GM20000 (cell line): ENCODE data around the gene XRCC4.

ENCODE experiments used
- DNase-seq: peaks from one replicate; pipeline ENCODE4 v3.0.0; 2012; ENCODE audit warnings: low spot score
- CTCF ChIP-seq: IDR thresholded peaks from 2 replicates; pipeline ENCODE4 v1.5.1; 2012; ENCODE audit warnings: mild to moderate bottlenecking, control low read depth; ENCODE audit errors: extremely low read depth, missing control alignments

Gene XRCC4

GRCh38 chr5:83364312-83365299 is 287.3 kb downstream of the XRCC4 start:
- DNase-seq, result peak; percentile 25
- no peak for TF ChIP-seq CTCF

GRCh38 chr5:83368319-83368718 is 291.0 kb downstream of the XRCC4 start:
- TF ChIP-seq CTCF, result no peak
- no peak for DNase-seq

- TF ChIP-seq CTCF, result no peak
- DNase-seq, result no peak
Observed at GRCh38 chr5:83368835-83369234, 291.5 kb downstream of the XRCC4 start.

- DNase-seq, result no peak
- no peak for TF ChIP-seq CTCF
Observed at GRCh38 chr5:83370957-83371356, 293.6 kb downstream of the XRCC4 start.

GRCh38 chr5:83371726-83372125 is 294.4 kb downstream of the XRCC4 start:
- no peak for TF ChIP-seq CTCF

GRCh38 chr5:83374547-83374946 is 297.2 kb downstream of the XRCC4 start:
- no peak for TF ChIP-seq CTCF
- DNase-seq, result no peak

More at GRCh38 chr5:83371726-83372125, 294.4 kb downstream of the XRCC4 start:
- DNase-seq, result no peak

GRCh38 chr5:83375049-83375745 is 297.9 kb downstream of the XRCC4 start:
- DNase-seq, result no peak
- no peak for TF ChIP-seq CTCF
